ENCODE results near the gene XKR7.

DNA sequence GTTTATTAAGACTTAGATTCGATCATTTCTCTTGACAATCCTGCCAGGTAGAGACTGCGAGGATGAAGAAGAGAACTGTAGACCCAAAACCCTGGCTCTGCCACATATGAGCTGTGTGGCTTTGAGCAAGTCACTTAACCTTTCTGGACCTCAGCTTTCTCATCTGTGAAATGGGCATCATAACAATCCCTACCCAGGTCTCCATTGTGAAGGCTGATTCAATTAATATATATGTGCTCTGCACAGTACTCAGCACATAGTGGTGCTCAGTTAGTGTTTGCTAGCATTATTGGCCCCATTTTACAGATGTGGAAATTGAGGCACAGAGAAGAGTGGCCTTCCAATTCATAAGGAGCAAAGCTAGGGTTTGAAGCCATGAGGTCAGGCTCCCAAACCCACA lies 7.9 kb downstream of the XKR7 start:
- TF ChIP-seq, protein P1, sequence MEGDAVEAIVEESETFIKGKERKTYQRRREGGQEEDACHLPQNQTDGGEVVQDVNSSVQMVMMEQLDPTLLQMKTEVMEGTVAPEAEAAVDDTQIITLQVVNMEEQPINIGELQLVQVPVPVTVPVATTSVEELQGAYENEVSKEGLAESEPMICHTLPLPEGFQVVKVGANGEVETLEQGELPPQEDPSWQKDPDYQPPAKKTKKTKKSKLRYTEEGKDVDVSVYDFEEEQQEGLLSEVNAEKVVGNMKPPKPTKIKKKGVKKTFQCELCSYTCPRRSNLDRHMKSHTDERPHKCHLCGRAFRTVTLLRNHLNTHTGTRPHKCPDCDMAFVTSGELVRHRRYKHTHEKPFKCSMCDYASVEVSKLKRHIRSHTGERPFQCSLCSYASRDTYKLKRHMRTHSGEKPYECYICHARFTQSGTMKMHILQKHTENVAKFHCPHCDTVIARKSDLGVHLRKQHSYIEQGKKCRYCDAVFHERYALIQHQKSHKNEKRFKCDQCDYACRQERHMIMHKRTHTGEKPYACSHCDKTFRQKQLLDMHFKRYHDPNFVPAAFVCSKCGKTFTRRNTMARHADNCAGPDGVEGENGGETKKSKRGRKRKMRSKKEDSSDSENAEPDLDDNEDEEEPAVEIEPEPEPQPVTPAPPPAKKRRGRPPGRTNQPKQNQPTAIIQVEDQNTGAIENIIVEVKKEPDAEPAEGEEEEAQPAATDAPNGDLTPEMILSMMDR (IDR thresholded peaks at IDR 0.05; ENCODE audit: insufficient read depth, low read depth, low read length), result no peak
- no peak for TF ChIP-seq EZH2 (IDR thresholded peaks at IDR 0.05; ENCODE audit: insufficient read depth, low read length)
